Limb (tissue), 2 donors: Measurements from ENCODE around the gene CENPA.
"Not testable (repeated sequence)": the region's sequence is repeated elsewhere in the genome, so short reads cannot be mapped to it uniquely, and the experiment has no call there.

Source experiments
- DNase-seq, 2 donors: peaks; one replicate each; pipeline ENCODE4 v3.0.0-alpha.2; 2016; ENCODE audit errors: extremely low spot score in 2 of 2

Gene CENPA

DNA sequence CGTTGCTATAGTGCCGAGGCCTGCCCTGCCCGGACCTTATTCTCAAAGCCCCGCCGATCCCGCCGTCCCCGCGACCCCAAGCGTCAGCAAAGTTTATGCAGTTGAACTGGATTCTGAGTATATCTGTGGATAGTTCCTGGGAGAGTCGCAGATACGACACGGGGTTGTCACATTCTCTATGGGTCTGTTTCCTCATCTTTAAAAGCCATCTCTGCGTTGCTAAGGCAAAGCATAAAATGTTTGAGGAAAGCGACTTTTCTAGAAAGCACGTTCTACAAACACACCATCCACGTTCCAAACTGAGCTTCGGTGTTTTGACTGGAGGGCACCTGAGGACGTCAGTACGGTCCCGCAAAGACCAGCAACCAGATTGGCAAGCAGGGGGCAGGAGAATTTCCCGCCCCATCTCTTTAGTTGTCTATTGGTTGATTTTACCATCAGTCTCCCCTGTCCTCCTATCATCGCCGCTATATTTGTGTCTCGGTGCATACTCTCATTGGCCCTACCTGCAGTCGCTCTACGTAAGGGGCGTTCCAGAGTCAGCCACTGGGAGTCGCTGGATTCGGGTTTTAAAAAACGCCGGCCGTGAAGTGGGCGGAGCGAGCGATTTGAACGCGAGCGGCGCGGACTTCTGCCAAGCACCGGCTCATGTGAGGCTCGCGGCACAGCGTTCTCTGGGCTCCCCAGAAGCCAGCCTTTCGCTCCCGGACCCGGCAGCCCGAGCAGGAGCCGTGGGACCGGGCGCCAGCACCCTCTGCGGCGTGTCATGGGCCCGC lies at the start of gene CENPA:
TSS of gene CENPA (plus strand) at position 626 of the 776 bp plus-strand sequence. CDS start at position 767, 141 bp downstream.
- peak; percentile 96 to 98 for DNase-seq

DNA sequence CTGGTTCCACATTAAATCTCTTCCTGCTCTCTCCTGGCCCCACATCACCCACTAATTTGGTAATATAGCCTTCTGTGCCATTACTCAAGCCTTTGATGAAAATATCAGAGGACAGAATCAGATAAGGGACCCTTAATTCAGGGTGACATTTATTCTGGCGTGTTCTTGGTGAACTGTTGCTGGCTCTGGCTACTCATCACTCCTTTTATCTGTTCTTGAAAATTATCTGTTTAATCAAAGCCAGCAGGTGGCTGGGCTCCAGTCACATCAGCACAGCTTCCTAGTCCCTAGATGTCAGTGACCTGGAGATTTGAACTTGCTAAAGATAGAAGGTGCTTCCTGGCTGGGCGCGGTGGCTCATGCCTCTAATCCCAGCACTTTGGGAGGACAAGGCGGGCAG lies 48.6 kb upstream of the CENPA start:
- no peak for DNase-seq

DNA sequence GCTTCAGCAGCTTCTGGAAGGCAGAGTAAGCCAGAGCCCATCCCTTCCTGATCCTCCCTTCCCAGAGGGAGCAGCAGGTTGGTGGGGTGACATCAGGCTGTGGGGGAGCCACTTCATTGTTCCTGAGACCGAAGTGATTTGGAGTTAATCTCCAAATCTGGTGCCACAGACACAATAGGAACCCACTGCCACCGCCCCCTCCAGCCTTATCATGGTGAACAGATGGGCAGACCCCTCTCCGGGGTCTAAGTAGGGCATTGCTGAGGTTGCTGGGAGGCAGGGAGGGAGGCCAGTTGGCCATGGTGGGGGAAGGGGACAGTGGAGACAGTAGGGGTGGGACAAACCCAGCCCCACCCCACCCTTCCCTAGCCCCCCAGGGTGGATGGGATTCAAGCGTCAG lies 47.4 kb upstream of the CENPA start:
- DNase-seq, result no peak

DNA sequence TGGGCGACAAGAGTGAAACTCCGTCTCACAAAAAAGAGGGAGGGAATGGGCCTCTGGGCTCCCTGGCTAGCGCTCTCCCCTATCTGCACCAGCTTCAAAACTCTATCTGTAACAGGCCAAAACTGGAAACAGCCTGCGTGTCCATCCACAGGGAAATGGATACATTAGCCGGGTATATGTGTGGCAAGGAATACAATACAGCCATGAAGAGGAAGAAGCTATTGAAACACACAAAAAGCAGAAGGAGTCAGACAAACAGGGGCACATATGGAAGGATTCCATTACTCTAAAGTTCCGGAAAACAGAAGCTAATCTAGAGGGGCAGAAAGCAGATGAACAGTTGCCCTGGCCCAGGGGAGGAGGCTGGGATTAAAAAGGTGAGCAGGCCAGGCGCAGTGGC lies 46.3 kb upstream of the CENPA start:
- no peak for DNase-seq

DNA sequence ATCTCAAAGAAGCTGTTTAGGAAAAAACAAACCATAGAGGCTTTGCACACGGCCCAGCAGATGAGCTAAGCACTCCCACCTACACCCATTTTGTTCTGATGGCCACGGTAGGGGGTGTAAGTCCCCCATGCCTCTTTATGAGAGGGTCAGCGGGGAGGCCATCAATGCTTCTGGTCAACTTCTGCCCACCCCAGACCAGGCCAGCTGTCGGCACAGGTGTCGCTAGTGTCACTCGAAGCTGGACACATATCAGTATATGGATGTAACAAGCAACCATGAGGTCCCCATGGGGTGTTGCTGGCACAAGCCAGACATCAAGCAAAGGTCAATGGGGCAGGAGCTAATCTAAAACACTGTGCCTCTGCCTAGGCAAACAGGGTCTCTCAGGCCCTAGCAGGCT lies 45.5 kb upstream of the CENPA start:
- DNase-seq, result no peak

DNA sequence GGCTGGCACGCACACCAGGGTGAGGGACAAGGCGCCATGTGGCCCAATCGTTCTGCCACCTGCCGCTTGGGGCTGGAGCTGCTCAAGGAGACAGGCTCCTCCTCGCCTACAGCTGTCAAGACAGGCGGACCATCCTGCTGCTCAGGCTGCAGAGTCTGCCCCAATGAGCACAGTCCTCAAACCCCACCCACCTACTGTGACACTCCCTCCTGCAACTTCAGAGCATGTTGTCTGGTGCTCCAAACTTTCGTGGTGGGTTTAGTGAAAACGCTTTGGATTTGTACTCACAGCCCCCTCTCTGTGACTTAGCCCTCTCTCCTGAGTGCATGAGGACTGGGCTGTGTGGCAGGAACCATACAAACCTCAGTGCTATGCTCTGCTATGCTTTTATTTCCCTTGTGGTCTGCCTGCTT lies 45.0 kb upstream of the CENPA start:
- DNase-seq, result peak; percentile 32 to 53

DNA sequence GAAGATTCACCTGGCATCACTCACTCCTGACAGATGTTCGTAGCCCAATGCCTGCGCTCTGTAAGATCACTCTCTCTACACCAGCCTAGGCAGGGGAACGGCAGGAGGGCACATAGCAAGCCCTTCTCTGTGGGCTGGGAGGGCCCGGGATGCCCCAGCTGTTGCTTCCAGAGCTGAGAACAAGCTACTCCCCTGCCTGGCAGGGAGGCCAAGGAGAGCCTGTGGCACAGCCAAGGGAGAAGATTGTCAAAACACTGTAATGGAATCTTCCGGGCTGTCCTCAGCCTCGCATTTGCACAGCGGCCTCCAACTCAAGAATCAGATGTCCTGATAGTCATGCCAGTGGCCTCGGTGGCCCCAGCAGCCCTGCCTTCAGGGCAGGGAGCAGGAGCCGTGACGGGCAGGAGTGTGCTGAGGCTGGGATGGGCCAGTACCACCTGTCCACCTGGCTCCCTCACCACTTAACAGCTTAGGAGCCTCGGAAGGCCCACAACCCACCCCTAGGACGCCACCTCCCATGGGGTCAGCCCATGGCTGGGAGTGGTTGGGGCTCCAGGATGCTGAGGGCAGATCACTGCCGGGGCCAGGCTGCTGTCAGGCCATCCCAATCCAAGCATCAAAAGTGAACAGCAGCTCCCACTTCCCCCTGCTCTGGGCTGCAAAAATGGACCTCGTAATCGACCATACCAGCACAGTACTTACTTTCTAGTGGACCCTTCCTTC lies 43.6 kb upstream of the CENPA start:
- no peak for DNase-seq

- no peak for DNase-seq
Observed at GRCh38 chr2:26743852-26744251, 42.0 kb upstream of the CENPA start.

GRCh38 chr2:26744953-26745352 lies 40.9 kb upstream of the CENPA start:
- DNase-seq, result no peak

DNA sequence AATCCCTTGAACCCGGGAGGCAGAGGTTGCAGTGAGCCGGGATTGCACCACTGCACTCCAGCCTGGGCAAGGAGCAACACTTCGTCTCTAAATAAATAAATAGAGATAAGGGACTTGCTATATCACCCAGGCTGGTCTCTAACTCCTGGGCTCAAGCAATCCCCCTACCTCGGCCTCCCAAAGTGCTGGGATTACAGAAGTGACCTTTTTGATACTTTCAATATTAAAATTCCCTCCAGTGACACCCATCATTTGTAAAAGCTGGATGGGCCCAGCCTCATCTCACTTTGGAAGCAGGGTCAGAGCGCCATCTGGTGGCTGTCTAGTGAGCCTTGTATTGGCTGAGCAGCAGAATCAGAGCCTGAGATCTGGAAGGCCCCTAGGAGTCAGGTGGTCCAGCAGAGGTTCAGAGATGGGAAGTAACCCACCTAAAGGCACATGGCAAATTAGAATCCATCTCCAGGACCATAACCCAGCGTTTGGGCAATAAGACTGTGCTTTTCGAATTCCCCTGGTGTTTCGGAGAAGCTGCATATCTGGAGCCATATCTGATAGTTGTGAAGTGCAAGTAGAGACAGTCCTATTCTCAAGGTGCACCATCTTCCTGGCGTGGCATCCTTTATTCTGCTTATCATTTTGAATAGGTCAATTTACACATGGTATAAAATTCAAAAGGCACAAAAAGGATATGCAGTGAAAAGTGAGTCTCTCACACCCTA lies 40.1 kb upstream of the CENPA start:
- DNase-seq, result peak; percentile 74 to 91

GRCh38 chr2:26746934-26747333 lies 38.9 kb upstream of the CENPA start:
- DNase-seq, result no peak

GRCh38 chr2:26749787-26750420 lies 36.0 kb upstream of the CENPA start:
- DNase-seq, result not testable (repeated sequence)

DNA sequence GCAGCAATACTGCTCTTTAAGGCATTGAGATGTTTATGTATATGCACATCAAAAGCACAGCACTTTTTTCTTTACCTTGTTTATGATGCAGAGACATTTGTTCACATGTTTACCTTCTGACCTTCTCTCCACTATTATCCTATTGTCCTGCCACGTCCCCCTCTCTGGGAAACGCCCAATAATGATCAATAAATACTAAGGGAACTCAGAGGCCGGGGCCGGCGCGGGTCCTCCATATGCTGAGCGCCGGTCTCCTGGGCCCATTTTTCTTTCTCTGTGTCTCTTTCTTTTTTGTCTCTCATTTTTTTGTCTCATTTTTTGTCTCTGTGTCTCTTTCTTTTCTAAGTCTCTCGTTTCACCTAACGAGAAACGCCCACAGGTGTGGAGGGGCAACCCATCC lies 35.4 kb upstream of the CENPA start:
- not testable (repeated sequence) for DNase-seq

- DNase-seq, result no peak
Observed at GRCh38 chr2:26752656-26753055, 33.2 kb upstream of the CENPA start.

DNA sequence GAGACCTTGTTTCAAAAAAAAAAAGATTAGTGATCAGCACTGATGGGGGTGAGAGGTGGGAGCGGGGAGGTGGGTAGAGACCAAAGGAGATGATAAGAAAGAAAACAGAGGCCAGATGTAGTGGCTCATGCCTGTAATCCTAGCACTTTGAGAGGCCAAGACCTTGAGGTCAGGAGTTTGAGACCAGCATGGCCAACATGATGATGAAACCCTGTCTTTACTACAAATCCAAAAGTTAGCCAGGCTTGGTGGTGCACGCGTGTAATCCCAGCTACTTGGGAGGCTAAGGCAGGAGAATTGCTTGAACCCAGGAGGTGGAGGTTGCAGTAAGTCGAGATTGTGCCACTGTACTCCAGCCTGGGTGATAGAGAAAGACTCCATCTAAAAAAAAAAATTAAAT lies 31.3 kb upstream of the CENPA start:
- no peak for DNase-seq

- DNase-seq, result no peak
Observed at GRCh38 chr2:26754972-26755670, 30.7 kb upstream of the CENPA start.

GRCh38 chr2:26756337-26756736 lies 29.5 kb upstream of the CENPA start:
- DNase-seq, result no peak

DNA sequence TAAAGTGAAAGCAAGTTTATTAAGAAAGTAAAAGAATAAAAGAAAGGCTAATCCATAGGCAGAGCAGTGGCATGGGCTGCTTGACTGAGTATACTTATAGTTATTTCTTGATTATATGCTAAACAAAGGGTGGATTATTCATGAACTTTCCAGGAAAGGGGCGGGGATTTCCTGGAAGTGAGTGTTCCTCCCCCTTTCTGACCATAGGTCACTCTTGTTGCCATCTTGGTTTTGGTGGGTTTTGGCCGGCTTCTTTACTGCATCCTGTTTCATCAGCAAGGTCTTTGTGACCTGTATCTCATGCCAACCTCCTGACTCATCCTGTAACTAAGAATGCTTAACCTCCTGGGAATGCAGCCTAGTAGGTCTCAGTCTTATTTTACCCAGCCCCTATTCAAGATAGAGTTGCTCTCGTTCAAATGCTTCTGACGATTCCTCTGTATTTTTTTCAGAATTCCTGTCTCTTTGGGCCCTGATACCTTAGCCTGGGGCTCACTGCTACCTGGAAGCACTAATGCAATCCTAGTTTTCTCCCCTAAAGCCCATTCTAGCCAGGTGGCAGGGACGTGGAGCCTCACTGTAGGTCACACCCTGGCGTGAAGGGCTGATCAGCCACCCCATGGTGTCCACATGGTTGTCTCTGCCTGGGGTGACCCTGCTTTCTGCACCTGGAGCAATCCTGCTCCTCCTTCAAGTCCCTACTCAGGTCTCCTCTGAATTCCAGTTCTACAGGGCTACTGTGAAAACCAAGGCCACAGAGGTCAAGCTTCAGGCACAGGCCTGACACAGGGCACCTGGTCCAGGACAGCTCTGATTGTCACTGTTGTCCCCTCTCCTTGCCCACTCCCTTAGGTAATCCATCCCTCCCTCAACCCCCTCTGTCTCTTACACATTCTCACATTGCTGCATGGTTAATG lies 27.7 kb upstream of the CENPA start:
- no peak for DNase-seq

GRCh38 chr2:26758790-26759321 lies 27.0 kb upstream of the CENPA start:
- DNase-seq, result no peak

GRCh38 chr2:26759845-26760244 lies 26.0 kb upstream of the CENPA start:
- DNase-seq, result no peak
